Neuron (in vitro differentiated cells): ENCODE data around the gene TMEM235.

Source experiments
- H2AFZ ChIP-seq: one replicate; pipeline ENCODE4 v1.6.1; 2013; ENCODE audit warnings: low read depth, mild to moderate bottlenecking, inconsistent platforms, low read length, moderate library complexity
- H3K27me3 ChIP-seq: one replicate; pipeline ENCODE4 v1.6.1; 2013; ENCODE audit warnings: low read length; ENCODE audit not compliant: insufficient read depth
- H3K36me3 ChIP-seq: one replicate; pipeline ENCODE4 v1.6.1; 2013; ENCODE audit warnings: low read length; ENCODE audit not compliant: insufficient read depth
- H3K4me1 ChIP-seq: one replicate; pipeline ENCODE4 v1.6.1; 2013; ENCODE audit warnings: low read length; ENCODE audit not compliant: insufficient read depth
- H3K4me3 ChIP-seq: 2 replicates; pipeline ENCODE4 v1.5.1; 2013; ENCODE audit warnings: mild to moderate bottlenecking, low read length, moderate library complexity
- H3K9me3 ChIP-seq: one replicate; pipeline ENCODE4 v1.6.1; 2013; ENCODE audit warnings: low read length

The TMEM235 gene

GRCh38 chr17:78268951-78269905, 37.8 kb downstream of the TMEM235 start:
- Histone ChIP-seq H3K27me3 (no peaks in the 10 kb centered on the region), H3K36me3 (peaks cover 10% of the 10 kb centered on the region), H3K9me3 (no peaks in the 10 kb centered on the region), H3K4me1 (peaks cover 57% of the 10 kb centered on the region), H2AFZ (no peak overlapping the region), H3K4me3 (peak overlapping the region; percentile 61)

- peaks cover 53% of the 10 kb centered on the region for H3K4me1 ChIP-seq
- H2AFZ ChIP-seq: peak overlapping the region; percentile 17
- no peaks in the 10 kb centered on the region for H3K9me3 ChIP-seq
- peak overlapping the region; percentile 61 for H3K4me3 ChIP-seq
- peaks cover 10% of the 10 kb centered on the region for H3K36me3 ChIP-seq
- H3K27me3 ChIP-seq: no peaks in the 10 kb centered on the region
Observed at GRCh38 chr17:78269955-78270381, 38.5 kb downstream of the TMEM235 start.

GRCh38 chr17:78271419-78272170, 40.2 kb downstream of the TMEM235 start:
- Histone ChIP-seq H3K4me1 (peaks cover 47% of the 10 kb centered on the region), H2AFZ (no peak overlapping the region), H3K27me3 (no peaks in the 10 kb centered on the region), H3K4me3 (no peak overlapping the region), H3K9me3 (no peaks in the 10 kb centered on the region), H3K36me3 (no peaks in the 10 kb centered on the region)

- Histone ChIP-seq H2AFZ (no peak overlapping the region), H3K36me3 (no peaks in the 10 kb centered on the region), H3K4me1 (peaks cover 40% of the 10 kb centered on the region), H3K9me3 (no peaks in the 10 kb centered on the region), H3K27me3 (no peaks in the 10 kb centered on the region), H3K4me3 (no peak overlapping the region)
Observed at GRCh38 chr17:78272181-78272913, 40.9 kb downstream of the TMEM235 start.

GRCh38 chr17:78272914-78273258, 41.5 kb downstream of the TMEM235 start:
- H3K4me1 ChIP-seq: peaks cover 38% of the 10 kb centered on the region
- no peaks in the 10 kb centered on the region for H3K27me3 ChIP-seq
- no peak overlapping the region for H2AFZ ChIP-seq
- H3K36me3 ChIP-seq: no peaks in the 10 kb centered on the region
- H3K4me3 ChIP-seq: no peak overlapping the region
- H3K9me3 ChIP-seq: no peaks in the 10 kb centered on the region

GRCh38 chr17:78273813-78274212, 42.4 kb downstream of the TMEM235 start:
- no peaks in the 10 kb centered on the region for H3K9me3 ChIP-seq
- no peaks in the 10 kb centered on the region for H3K27me3 ChIP-seq
- peaks cover 40% of the 10 kb centered on the region for H3K4me1 ChIP-seq
- H3K36me3 ChIP-seq: no peaks in the 10 kb centered on the region
- no peak overlapping the region for H3K4me3 ChIP-seq
- no peak overlapping the region for H2AFZ ChIP-seq

- Histone ChIP-seq H3K36me3 (no peaks in the 10 kb centered on the region), H3K27me3 (no peaks in the 10 kb centered on the region), H3K9me3 (no peaks in the 10 kb centered on the region), H3K4me3 (no peak overlapping the region), H3K4me1 (peaks cover 51% of the 10 kb centered on the region), H2AFZ (no peak overlapping the region)
Observed at GRCh38 chr17:78275355-78275754, 43.9 kb downstream of the TMEM235 start.

- no peaks in the 10 kb centered on the region for H3K36me3 ChIP-seq
- H3K27me3 ChIP-seq: no peaks in the 10 kb centered on the region
Observed at GRCh38 chr17:78276098-78276887, 44.9 kb downstream of the TMEM235 start.

GRCh38 chr17:78278139-78278741, 46.8 kb downstream of the TMEM235 start:
- H3K27me3 ChIP-seq: no peaks in the 10 kb centered on the region
- H3K4me3 ChIP-seq: no peak overlapping the region
- H3K9me3 ChIP-seq: no peaks in the 10 kb centered on the region
- H3K36me3 ChIP-seq: no peaks in the 10 kb centered on the region
- H3K4me1 ChIP-seq: peaks cover 32% of the 10 kb centered on the region
- H2AFZ ChIP-seq: no peak overlapping the region

More at GRCh38 chr17:78276098-78276887, 44.9 kb downstream of the TMEM235 start:
- H3K4me1 ChIP-seq: peaks cover 48% of the 10 kb centered on the region
- no peak overlapping the region for H2AFZ ChIP-seq
- no peak overlapping the region for H3K4me3 ChIP-seq
- no peaks in the 10 kb centered on the region for H3K9me3 ChIP-seq

- Histone ChIP-seq H3K4me3 (no peak overlapping the region), H3K36me3 (no peaks in the 10 kb centered on the region), H3K27me3 (no peaks in the 10 kb centered on the region), H3K9me3 (no peaks in the 10 kb centered on the region), H2AFZ (no peak overlapping the region), H3K4me1 (peaks cover 32% of the 10 kb centered on the region)
Observed at GRCh38 chr17:78279360-78279990, 48.0 kb downstream of the TMEM235 start.

GRCh38 chr17:78281249-78281845, 49.9 kb downstream of the TMEM235 start:
- no peak overlapping the region for H3K4me3 ChIP-seq
- peaks cover 32% of the 10 kb centered on the region for H3K4me1 ChIP-seq
- H2AFZ ChIP-seq: no peak overlapping the region
- no peaks in the 10 kb centered on the region for H3K36me3 ChIP-seq
- no peaks in the 10 kb centered on the region for H3K9me3 ChIP-seq
- no peaks in the 10 kb centered on the region for H3K27me3 ChIP-seq
